ENCODE data around the gene ANKRD34A. TPM values are rescaled to one million over a fixed set of nuclear protein-coding genes. Genes with fewer than 3 reads are reported as not detected.

The ANKRD34A gene
- 0.86 to 1.9 TPM (median 0.94 TPM) in 3 replicates for total RNA-seq

GRCh38 chr1:145964328-145965118 is at the start of gene ANKRD34A, which contains the start of gene POLR3GL:
Gene ANKRD34A, minus strand, starts transcription at chr1:145964575. Its CDS starts 2,816 bp downstream, at chr1:145961759.
Gene POLR3GL, plus strand, starts transcription at chr1:145964690. Its CDS starts 10,176 bp downstream, at chr1:145974866.
- peak within 1 kb of the TSS; percentile 82 for H3K27ac Mint-ChIP-seq
- peaks cover 8% of the 10 kb centered on the region for H3K9me3 Mint-ChIP-seq

DNA sequence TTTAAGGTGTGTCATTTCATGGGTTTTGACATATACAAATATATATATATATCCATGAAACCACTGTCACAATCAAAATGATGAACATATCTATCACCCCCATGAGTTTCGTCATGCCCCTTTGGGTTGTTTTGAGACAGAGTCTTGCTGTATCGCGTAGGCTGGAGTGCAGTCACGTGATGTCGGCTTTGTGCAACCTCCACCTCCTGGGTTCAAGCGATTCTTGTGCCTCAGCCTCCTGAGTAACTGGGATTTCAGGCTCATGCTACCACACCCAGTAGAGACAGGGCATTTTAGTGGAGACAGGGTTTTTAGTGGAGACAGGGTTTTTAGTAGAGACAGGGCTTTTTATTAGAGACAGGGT is 49.2 kb upstream of the ANKRD34A start:
- Mint-ChIP-seq H3K27ac (no peak overlapping the region), H3K4me3 (no peak overlapping the region), H3K36me3 (no peaks in the 10 kb centered on the region), H3K4me1 (peaks cover 6% of the 10 kb centered on the region), H3K27me3 (ENCODE audit: low read depth) (peaks cover 38% of the 10 kb centered on the region), H3K9me3 (no peaks in the 10 kb centered on the region)
- no peak for TF ChIP-seq CTCF (IDR thresholded peaks at IDR 0.05; ENCODE audit: unreplicated experiment)
- DNase-seq (ENCODE audit: low spot score in 2 of 2, unreplicated experiment in 2 of 2) = no peak

More at GRCh38 chr1:145964328-145965118, at the start of gene ANKRD34A, which contains the start of gene POLR3GL:
- Mint-ChIP-seq H3K27me3 (ENCODE audit: low read depth) (peaks cover 33% of the 10 kb centered on the region), H3K4me3 (peak within 1 kb of the TSS; percentile 84), H3K36me3 (peaks cover 5% of the 10 kb centered on the region), H3K4me1 (peaks cover 40% of the 10 kb centered on the region)
- TF ChIP-seq CTCF (IDR thresholded peaks at IDR 0.05; ENCODE audit: unreplicated experiment) = no peak
- peak; percentile 73 to 87 for DNase-seq (ENCODE audit: low spot score in 2 of 2, unreplicated experiment in 2 of 2)

DNA sequence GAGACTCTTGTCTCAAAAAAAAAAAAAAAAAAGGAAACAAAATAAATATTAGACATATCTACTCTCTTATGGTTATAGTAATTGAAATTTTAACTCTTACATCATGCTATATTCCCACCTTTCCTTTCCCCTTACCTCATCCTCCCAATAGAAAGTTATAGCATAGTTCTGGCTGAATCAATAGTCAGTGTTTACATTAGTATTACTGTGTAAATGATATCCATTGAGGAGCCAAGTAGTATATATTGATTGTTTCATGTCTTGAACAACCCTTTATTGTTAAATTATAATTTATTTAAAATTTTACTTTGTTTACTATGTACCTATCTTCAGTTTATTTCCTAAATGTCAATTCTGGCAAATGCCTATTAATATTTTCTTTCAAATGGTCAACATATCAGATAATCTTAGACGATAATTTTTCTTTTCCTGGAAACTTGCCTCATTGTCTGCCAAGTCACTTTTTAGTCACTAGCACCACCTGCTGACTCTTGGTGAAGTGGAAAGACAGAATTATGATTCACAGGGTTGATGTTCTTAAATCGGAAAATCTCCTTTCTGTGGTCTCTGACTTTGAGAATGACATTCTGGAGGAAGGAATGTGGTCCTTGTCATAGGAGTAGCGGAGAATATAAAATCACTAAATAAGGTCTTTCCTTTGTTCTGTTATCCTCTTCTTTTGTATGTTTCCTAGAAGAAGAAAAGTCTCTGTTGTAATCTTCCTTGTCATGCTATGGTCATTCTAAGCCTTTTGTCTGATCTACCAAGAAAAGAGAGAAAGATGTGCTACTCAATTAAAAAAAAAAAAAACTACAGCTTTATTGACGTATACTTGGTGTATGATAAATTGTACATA is 48.6 kb upstream of the ANKRD34A start:
- Mint-ChIP-seq H3K9me3 (no peaks in the 10 kb centered on the region), H3K4me1 (peaks cover 5% of the 10 kb centered on the region), H3K36me3 (no peaks in the 10 kb centered on the region), H3K27me3 (ENCODE audit: low read depth) (peaks cover 32% of the 10 kb centered on the region), H3K4me3 (no peak overlapping the region), H3K27ac (no peak overlapping the region)
- peak; percentile 41 for TF ChIP-seq CTCF (IDR thresholded peaks at IDR 0.05; ENCODE audit: unreplicated experiment)
- no peak for DNase-seq (ENCODE audit: low spot score in 2 of 2, unreplicated experiment in 2 of 2)

DNA sequence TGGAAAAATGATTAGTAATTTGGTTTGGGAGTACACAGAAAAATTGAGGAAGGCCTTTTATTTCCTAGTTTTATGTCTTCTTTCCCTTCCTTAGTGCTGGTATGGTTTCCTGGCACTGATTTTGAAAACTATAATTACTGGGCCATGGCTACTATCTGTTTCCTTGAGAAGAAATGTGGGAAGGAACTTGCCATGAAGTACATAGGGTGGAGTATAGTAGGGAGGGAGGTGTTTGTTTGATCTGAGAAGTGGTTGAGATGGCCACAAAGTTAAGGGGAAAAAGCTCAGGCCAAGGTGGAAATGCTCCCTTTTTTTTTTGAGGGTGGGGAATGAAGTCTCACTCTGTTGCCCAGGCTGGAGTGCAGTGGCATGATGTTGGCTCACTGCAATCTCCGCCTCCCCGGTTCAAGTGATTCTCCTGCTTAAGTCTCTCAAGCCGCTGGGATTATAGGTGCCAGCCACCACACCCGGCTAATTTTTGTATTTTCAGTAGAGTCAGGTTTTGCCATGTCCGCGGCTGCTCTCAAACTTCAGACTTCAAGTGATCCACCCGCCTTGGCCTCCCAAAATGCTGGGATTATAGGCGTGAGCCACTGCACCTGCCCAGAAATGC is 45.9 kb upstream of the ANKRD34A start:
- no peak for DNase-seq (ENCODE audit: low spot score in 2 of 2, unreplicated experiment in 2 of 2)
- peaks cover 3% of the 10 kb centered on the region for H3K4me1 Mint-ChIP-seq
- TF ChIP-seq CTCF (IDR thresholded peaks at IDR 0.05; ENCODE audit: unreplicated experiment) = no peak
- no peak overlapping the region for H3K4me3 Mint-ChIP-seq
- no peaks in the 10 kb centered on the region for H3K9me3 Mint-ChIP-seq
- no peaks in the 10 kb centered on the region for H3K36me3 Mint-ChIP-seq
- H3K27ac Mint-ChIP-seq = no peak overlapping the region
- peaks cover 10% of the 10 kb centered on the region for H3K27me3 Mint-ChIP-seq (ENCODE audit: low read depth)

DNA sequence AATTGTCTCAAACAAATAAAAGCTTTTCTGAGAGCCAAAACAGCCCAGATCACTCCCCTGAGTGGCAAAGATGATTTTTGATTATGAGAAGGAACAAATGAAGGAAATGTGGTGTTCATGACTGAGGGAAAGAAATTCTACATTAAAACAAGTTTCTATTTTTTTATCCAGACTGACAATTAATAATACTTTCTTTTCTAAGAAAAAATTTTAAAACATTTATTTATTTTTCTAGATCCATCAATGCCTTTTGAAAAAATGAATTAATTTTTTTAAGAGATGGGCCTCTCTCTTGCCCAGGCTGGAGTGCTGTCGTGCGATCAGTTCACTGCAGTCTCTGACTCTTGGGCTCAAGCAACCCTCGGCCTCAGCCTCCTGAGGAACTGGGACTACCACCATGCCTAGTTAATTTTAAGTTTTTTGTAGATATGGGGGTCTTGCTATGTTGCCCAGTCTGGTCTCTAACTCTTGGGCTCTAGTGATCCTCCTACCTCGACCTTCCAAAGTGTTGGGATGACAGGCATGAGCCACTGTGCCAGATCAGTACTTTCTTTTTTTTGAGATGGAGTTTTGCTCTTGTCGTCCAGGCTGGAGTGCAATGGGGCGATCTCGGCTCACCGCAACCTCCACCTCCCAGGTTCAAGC is 43.2 kb upstream of the ANKRD34A start:
- Mint-ChIP-seq H3K27me3 (ENCODE audit: low read depth) (no peaks in the 10 kb centered on the region), H3K27ac (no peak overlapping the region), H3K9me3 (no peaks in the 10 kb centered on the region), H3K4me1 (peaks cover 3% of the 10 kb centered on the region), H3K36me3 (no peaks in the 10 kb centered on the region), H3K4me3 (no peak overlapping the region)
- peak; percentile 65 for TF ChIP-seq CTCF (IDR thresholded peaks at IDR 0.05; ENCODE audit: unreplicated experiment)
- no peak for DNase-seq (ENCODE audit: low spot score in 2 of 2, unreplicated experiment in 2 of 2)
